GM18951 (cell line): ENCODE measurements around the gene ABCB8.

Experiments used
- POLR2A ChIP-seq: IDR thresholded peaks from 4 replicates; pipeline ENCODE4 v1.6.1; 2011; ENCODE audit warnings: mild to moderate bottlenecking; ENCODE audit not compliant: insufficient read length, insufficient read depth; ENCODE audit errors: extremely low read depth
- in situ Hi-C: fragments of 300-500 bp; cut with MboI; formaldehyde crosslinking; loops from one replicate; pipeline ENCODE4 v1.12.0; 2022; ENCODE audit warnings: low sequenced_read_pairs, mixed read lengths, inconsistent platforms; ENCODE audit not compliant: unreplicated experiment

ABCB8 gene

GRCh38 chr7:151043959-151044358, 15.7 kb downstream of the ABCB8 start:
- in situ Hi-C loops: no loop called here
- no peak for TF ChIP-seq POLR2A

DNA sequence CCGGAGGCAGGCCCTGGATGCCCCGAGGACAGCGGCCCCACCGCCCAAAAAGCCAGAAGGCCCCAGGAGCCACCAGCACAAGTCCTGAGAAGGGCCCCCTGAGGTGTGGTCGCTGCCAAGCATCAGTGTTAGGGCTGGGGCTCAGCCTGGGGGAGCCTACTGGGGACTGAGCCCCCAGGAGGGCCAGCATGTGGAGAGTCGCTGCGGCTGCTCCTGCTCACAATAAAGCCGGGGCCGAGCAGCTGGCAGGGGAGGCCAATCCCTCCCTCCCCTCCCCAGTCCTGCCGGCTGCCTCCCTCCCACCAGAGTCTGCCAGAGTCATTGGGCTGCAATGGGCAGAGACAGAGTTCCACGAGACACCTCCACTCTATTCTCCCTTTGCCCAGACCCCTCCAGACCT, 17.0 kb downstream of the ABCB8 start:
- no peak for TF ChIP-seq POLR2A

DNA sequence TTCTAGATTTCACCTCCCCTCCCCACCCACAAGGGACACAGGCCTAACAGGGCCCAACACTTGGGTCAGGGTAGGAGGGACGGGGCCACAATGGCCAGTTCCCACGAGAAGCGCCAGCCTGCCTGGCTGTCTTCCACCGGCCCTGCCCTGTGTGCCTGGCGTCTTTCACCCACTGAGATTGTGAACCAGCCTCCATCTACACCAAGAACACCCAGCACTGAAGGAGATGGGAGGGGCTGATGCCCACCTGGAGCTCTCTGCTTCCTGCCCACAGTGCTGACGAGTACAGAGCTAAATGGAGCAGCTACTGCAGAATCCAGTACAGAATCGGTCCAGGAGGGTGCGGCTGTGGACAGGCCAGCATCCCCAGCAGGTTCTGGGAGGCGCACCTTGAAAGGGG, 17.7 kb downstream of the ABCB8 start:
- TF ChIP-seq POLR2A: no peak
- in situ Hi-C loops: no loop called here

More for the DNA sequence above, 17.0 kb downstream of the ABCB8 start:
- in situ Hi-C loops: no loop called here

DNA sequence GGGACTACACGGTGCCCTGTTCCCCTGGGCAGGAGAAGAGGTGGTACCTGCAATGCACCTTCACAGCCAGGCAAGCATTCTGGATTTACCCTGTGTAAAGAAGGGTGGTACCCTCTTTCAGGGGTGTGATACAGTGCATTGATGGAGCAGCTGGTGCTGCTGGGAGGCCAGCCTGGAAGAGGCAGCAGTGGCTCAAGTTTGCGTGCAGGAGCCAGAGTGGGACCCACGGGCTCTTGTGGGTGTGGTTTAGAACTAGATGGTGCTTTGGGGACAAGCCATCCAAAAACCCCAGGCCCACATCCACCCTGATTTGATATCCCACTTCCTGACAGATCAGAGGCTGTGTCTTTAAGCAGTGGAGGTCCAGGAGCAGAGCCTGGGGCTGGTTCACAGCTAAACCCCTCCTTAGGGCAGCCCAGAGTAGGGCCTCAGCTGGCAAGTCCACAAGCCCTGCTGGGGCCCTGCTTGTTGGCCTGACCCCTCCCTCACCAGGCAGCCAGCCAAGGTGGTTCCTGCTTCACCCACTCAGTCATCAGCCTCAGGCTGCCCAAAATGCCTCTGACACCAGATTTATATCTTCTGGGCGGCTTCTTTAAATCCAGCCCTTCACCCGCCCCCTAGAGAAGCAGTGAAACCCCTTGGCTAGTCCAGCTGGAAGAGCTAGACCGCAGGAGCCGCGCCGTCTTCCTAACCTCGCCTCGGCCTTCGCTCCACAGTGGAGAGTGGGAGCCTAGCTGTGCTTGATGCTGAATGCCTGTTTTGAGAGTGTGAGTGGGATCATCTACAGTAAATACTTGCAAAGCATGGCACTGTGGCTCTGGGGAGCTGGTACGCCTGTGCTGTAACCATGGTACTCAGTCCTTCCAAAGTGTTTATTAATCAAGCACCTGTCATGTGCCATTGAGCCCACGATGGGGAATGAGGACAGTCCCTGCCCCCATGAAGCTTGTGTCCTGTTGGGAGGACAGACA, 18.6 kb downstream of the ABCB8 start:
- TF ChIP-seq POLR2A: no peak

DNA sequence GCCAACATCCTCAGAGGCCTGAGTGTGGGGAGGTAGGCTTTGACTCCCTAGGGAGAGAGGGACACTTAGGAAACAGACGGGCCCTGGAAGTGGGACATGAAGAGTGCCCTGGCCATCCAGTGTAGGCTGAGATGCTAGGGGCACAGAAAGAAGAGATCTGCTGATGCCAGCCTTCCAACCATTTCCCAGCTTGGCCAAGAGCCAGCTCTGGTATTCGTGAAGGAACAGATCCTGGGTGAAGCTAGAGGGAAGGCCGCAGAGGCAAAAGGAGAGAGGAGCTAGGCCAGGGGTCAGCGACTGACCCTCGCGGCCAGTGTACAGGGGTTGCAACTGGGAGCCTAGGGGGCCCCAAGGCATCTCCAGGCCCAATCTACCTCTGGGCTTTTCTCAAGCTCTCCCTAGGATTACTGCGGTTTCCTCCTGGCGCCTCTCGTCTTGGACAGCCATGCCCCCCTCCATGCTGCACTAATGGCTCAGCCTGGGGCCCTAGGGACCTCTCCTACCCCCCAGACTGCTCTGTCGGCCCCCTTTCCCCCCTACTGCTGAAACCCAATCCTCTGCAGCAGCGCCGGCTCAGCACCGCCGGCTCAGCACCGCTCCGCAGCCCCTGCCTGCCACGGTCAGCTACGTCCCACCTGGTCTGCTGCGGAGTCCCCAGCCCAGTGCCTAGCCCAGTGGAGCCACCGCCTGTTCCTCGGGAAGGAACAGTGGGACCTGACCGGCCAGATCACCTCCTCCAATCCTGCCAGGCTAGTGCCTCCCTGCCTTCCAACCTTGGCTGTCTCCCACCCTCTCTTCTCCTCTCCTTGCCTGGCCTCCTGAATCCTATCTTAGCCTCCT, 19.9 kb downstream of the ABCB8 start, which contains the start of gene ASIC3:
ASIC3 (plus strand) TSS at position 556 of the 840 bp plus-strand sequence. CDS start 355 bp downstream, outside the sequence.
- TF ChIP-seq POLR2A: no peak
- in situ Hi-C loops: no loop called here

More for the DNA sequence above, 18.6 kb downstream of the ABCB8 start:
- in situ Hi-C loops: no loop called here

- TF ChIP-seq POLR2A: no peak
- in situ Hi-C loops: no loop called here
Observed at GRCh38 chr7:151048911-151049463, 20.7 kb downstream of the ABCB8 start.

DNA sequence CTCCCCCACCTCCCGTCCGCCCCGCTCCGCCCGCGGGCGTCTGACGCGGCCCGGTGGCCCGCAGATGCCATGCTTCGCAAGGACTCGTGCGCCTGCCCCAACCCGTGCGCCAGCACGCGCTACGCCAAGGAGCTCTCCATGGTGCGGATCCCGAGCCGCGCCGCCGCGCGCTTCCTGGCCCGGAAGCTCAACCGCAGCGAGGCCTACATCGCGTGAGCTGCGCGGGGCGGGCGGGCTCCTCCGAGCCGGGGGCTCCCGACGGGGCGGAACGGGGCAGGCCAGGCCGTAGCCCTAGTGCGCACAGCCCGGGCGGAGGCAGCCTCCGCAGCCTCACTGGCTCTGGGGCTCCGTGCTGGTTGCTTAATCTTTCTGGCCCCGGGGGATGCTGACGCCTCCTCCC, 22.9 kb downstream of the ABCB8 start:
- TF ChIP-seq POLR2A: no peak
- in situ Hi-C loops: no loop called here

DNA sequence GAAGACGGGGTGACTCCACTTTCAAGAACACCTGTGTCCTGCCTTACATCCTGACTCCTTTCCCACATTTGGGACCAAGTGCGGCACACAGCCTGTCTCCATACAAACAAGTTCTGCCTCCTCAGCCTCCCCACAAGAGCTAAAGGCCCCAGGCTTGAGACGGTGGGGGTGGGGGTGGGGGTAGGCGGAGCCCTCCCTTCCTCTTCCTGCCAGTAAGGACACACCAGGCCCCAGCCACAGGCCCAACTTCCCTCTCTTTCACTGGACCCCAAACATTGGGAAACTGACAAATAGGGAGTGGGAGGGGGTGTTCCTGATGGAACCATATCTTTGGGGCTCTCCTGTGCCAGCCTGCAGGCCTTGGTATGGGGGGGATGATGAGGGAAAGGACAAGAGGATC, 24.8 kb downstream of the ABCB8 start:
- in situ Hi-C loops: no loop called here

DNA sequence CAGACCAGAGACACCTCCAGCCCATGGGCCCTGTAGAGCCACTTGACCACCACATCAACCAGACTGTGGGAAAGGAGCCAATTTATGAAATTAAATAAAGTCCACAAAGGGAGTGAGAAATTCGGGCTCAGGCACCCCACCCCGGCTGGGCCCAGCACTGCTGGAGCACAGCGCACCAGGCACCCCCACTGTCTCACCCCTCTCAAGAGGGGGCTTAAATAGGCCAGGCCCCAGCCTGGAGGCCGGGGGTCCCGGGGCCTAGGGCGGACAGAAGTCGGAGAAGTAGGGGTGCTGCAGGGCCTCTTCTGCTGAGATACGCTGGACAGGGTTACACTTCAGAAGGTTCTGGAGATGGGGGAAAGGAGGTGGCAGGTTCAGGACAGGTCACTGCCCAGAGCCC, 25.5 kb downstream of the ABCB8 start:
- no peak for TF ChIP-seq POLR2A
- in situ Hi-C loops: no loop called here

More for the DNA sequence above, 24.8 kb downstream of the ABCB8 start:
- no peak for TF ChIP-seq POLR2A

DNA sequence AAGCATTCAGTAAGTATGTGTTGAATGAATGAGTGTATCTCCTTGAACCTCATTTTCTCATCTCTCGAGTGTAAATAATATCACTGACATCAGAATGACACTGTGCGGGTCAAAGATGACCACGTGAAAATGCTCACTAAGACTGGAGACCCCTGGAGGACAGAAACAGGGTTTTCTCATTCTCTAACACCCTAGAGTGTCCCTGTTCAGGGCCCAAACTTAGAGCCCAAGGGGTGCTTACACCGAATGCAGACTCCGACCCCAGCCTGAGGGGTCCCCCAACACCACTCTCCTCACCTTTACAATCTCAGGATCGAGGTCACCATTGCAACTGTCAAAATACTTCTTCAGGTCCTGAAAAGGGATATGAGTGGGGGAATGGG, 28.0 kb downstream of the ABCB8 start:
- no peak for TF ChIP-seq POLR2A
- in situ Hi-C loops: no loop called here

DNA sequence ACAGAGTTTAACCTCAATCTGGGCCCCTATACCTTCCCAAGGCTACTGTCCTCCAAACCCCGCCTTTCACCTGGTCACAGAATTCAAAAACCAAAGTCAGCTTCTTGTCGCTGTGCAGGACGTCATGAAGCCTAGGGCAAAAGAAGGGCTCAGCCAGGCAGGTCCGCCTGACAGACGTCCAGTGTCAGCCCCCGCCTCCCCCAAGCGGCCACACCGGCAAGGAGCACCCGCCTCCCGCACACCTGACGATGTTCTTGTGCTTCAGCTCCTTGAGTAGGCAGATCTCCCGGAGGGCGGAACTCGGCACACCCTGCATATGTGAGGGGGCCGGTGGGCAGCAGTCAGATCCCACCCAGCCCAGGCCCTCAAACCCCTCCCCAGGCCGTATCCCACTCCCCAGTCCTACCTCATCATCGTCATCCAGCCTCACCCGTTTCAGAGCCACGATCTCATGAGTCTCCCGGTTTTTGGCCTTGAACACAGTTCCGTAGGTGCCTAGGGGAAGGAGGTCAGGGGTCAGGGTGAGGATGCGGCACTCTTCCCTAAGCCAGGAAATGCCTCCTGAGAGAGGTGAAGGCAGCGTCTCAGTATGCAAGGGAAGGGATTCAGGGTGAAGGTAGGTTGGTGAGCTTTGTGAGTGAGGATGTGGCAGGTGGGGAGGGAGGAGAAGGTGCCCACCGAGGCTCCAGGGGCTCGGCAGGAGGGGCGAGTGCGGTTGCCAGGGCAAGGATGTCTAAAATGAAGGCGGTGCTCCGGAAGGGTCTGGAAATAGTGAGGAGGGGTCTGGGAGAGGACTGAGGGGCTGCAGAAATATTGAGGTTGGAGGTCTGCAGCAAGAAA, 28.6 kb downstream of the ABCB8 start:
- TF ChIP-seq POLR2A: no peak
- in situ Hi-C loops: no loop called here

- no peak for TF ChIP-seq POLR2A
- in situ Hi-C loops: no loop called here
Observed at GRCh38 chr7:151057506-151057988, 29.3 kb downstream of the ABCB8 start, which contains the start of gene CDK5. Gene CDK5, minus strand, starts transcription at chr7:151057897. Its CDS starts 49 bp downstream, at chr7:151057848.

DNA sequence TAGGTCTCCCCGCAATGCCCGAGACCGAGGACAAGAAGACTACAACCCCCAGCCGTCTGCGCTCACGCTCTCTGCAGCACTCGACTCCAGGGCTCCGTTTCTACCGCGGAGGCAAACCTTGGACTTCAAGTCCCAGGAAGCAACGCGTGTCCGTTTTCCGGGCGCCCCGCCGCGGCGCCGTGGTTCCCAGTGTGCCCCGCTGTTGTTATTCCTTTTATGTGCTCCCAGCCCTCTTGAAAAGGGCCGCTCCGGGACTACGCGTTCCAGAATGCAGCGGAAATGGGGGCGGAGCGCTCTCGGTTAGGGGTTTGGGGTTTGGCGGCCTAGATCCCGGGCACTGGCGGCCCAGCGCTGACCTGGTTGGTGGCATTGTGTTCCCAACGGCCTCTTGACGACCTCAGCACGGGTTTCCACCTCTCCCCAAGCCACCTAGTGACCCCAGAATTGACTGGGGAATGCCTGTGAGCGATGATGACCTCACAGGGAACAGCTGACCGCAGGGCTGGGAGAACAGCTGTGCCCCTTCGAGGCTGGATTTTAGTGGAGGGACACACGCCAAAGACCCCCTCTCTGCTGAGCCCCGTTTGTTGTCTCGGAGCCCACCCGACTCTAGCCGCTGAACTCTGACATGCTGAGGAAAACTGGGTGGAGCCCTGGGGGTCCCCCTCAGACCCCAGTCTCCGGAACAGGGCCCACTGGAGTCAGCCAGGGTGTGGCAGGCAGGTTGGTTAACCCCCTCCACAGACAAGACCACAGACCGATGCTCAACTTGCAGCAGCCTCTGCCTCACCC, 29.9 kb downstream of the ABCB8 start:
- TF ChIP-seq POLR2A: peak; percentile 64
- in situ Hi-C loops: no loop called here
